Epithelial cell of proximal tubule (primary cell): ENCODE measurements around the gene MMP13. TPM values are rescaled to one million over a fixed set of nuclear protein-coding genes. Genes with fewer than 3 reads are reported as not detected.
A peak's percentile ranks its signal among the peaks of the same experiment; 100 is the strongest.
"Not testable (repeated sequence)": the region's sequence is repeated elsewhere in the genome, so short reads cannot be mapped to it uniquely, and the experiment has no call there.

Experiments used
- DNase-seq: peaks from one replicate; pipeline ENCODE4 v3.0.0-alpha.2; 2011; ENCODE audit warnings: low read depth
- H3K4me3 ChIP-seq: 2 replicates; pipeline ENCODE4 v1.5.1; 2011; ENCODE audit warnings: low read depth, mild to moderate bottlenecking, low read length
- CTCF ChIP-seq: conservative IDR thresholded peaks from 2 replicates; pipeline ENCODE4 v1.5.1; 2012; ENCODE audit warnings: low read depth, mild to moderate bottlenecking, low read length
- total RNA-seq: library from RNA; depleted of rRNA; stranded (reverse); fragments of >200 nt; gene quantifications from 2 replicates; pipeline ENCODE4 v1.2.3, GENCODE V29; 2015

The MMP13 gene
- total RNA-seq, result 0.12 and 0.29 TPM in 2 replicates

GRCh38 chr11:102955624-102956023 is at the start of gene MMP13:
TSS of gene MMP13 (minus strand) at chr11:102955732. CDS start at chr11:102955705, 27 bp downstream.
- no peak for TF ChIP-seq CTCF
- no peak within 1 kb of the TSS for H3K4me3 ChIP-seq
- no peak for DNase-seq

DNA sequence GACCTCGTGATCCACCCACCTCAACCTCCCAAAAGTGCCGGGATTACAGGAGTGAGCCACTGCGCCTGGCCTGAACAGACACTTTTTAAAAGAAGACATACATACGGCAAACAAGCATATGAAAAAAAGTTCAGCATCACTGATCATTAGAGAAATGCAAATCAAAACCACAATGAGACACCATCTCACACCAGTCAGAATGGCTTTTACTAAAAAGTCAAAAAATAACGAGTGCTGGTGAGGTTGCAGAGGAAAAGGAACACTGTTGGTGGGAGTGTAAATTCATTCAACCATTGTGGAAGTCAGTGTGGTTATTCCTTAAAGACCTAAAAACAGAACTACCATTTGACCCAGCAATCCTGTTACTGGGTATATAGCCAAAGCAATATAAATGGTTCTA is 48.7 kb upstream of the MMP13 start:
- not testable (repeated sequence) for H3K4me3 ChIP-seq, DNase-seq

GRCh38 chr11:102994105-102994504 is 38.6 kb upstream of the MMP13 start:
- DNase-seq, result no peak
- TF ChIP-seq CTCF, result no peak
- no peak overlapping the region for H3K4me3 ChIP-seq

DNA sequence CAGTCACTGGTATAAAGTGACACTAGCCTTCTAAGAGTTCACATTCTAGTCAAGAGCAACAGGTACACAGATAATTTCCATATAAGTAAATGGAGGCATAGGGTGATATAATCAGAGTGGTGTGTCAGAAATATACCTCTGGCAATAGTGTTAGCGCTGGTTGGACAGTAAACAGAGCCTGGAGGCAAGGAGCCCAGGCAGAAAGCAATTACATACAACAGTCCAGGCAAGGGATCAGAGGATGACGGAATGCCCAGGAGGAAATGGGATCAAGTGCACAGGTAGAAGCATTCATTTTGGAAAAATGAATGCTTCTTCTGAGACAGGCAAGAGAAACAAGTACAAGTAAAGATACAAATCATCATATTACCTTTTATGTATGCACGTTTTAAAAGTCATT is 36.2 kb upstream of the MMP13 start:
- no peak overlapping the region for H3K4me3 ChIP-seq
- no peak for TF ChIP-seq CTCF
- DNase-seq, result no peak

DNA sequence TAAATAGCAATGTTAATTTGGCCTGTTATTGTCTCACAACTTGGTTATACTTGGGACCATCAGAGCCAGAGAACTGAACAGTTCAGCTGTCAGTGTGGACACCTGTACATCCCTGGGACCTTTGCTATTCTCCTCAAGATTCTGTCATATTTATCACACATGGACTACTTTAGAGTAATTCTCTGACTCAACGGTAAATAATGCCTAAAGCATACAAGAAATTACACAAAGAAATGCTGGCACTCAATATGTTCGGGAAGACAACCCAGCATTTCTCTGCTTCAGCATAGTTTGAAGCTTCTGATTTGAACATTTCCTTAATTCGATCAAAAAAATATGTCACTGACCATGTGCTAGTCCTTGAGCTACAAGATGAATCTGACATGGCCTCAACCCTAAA is 34.6 kb upstream of the MMP13 start:
- no peak for TF ChIP-seq CTCF
- no peak for DNase-seq
- H3K4me3 ChIP-seq, result no peak overlapping the region

GRCh38 chr11:102989379-102990047 is 34.0 kb upstream of the MMP13 start:
- no peak for TF ChIP-seq CTCF
- DNase-seq, result no peak
- H3K4me3 ChIP-seq, result no peak overlapping the region

DNA sequence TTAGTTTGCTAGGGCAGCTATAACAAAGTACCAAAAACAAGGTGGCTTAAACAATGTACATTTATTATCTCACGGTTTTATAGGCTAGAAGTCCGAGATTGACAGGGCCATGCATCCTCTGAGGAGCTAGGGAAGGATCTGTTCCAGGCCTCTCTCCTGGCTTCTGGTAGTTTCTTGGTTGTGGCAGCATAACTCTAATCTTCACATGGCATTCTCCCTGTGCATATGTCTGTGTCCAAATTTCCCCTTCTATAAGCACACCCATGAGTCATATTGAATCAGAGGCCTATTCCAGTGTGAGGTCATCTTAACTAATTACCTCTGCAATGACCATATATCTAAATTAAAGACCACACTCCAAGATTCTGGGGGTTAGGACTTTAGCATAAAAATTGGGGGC is 31.3 kb upstream of the MMP13 start:
- TF ChIP-seq CTCF, result no peak
- no peak overlapping the region for H3K4me3 ChIP-seq
- peak; percentile 60 for DNase-seq

- no peak for DNase-seq
- TF ChIP-seq CTCF, result no peak
- H3K4me3 ChIP-seq, result no peak overlapping the region
Measured at GRCh38 chr11:102985850-102986249, 30.3 kb upstream of the MMP13 start.
